K562 (cell line): ENCODE results near the gene JPH3. TPM values are rescaled to one million over a fixed set of nuclear protein-coding genes. Genes with fewer than 3 reads are reported as not detected.

Experiments
- ATAC-seq: fragments of 200-7000 bp; cut with Tn5 transposase; 3 replicates; pipeline ENCODE4 v1.9.1; 2020; ENCODE audit warnings: moderate library complexity
- BruUV-seq: library from RNA; stranded (reverse); fragments of 400-500 nt; replicated peaks from 2 replicates; lab custom pipeline; 2021; lab: Mats Ljungman, UMichigan
- CTCF ChIA-PET: fragments of 300-600 bp; formaldehyde crosslinking; extraction: SDS; loops from one replicate; lab custom pipeline; 2021; ENCODE audit warnings: low intra/inter-chr PET ratio; lab: Yijun Ruan, JAX
- POLR2A ChIA-PET: fragments of 300-600, 350-650 bp; sonication (Branson Sonifier 250); formaldehyde crosslinking; extraction: SDS; loops from one replicate; lab custom pipeline; 2021; ENCODE audit warnings: antibody characterized with exemption, inconsistent platforms; lab: Yijun Ruan, JAX
- DNase-seq, 4 experiments: peaks; one replicate each; pipeline versions ENCODE4 v3.0.0 to v3.0.0-alpha.2; 2011 to 2018; ENCODE audit warnings: low spot score in 3 of 4, mixed read lengths in 3 of 4; ENCODE audit errors: extremely low read depth in 1 of 4
- FAIRE-seq: peaks from 2 replicates; lab custom pipeline; 2011; peaks lifted over from hg19 to GRCh38; lab: Jason Lieb, UNC
- H2AFZ ChIP-seq: 2 replicates; pipeline ENCODE4 v1.6.0; 2011; ENCODE audit warnings: low read depth, low read length, control low read depth, inconsistent platforms
- H3K27ac ChIP-seq: fragments of 200-600 bp; 3 replicates; pipeline ENCODE4 v1.8.0; 2011; ENCODE audit warnings: low read depth, mild to moderate bottlenecking, control low read depth, inconsistent platforms, low read length, moderate library complexity, mixed read lengths; ENCODE audit errors: extremely low read depth
- H3K27me3 ChIP-seq, 2 experiments: fragments of 300-600 bp in 1 of 2; 2 replicates in 1 of 2; 3 replicates in 1 of 2; pipeline versions ENCODE4 v1.6.0 to v1.8.0; 2011; ENCODE audit warnings: inconsistent platforms in 2 of 2, low read length in 2 of 2, mild to moderate bottlenecking in 1 of 2, mixed read lengths in 1 of 2, moderate library complexity in 1 of 2; ENCODE audit not compliant: control insufficient read depth in 2 of 2, insufficient read depth in 2 of 2
- H3K36me3 ChIP-seq: fragments of 300-600 bp; 3 replicates; pipeline ENCODE4 v1.8.0; 2011; ENCODE audit warnings: mild to moderate bottlenecking, low read length, inconsistent platforms; ENCODE audit not compliant: control insufficient read depth, insufficient read depth
- H3K4me1 ChIP-seq, 2 experiments: fragments of 200-600 bp in 1 of 2; replicated peaks in 1 of 2; 2 replicates in 1 of 2; 3 replicates in 1 of 2; pipeline versions ENCODE4 v1.5.1 to v1.8.0; 2011; ENCODE audit warnings: inconsistent platforms in 2 of 2, low read length in 2 of 2, mild to moderate bottlenecking in 1 of 2, mixed read lengths in 1 of 2, moderate library complexity in 1 of 2; ENCODE audit not compliant: control insufficient read depth in 2 of 2, insufficient read depth in 2 of 2
- H3K4me2 ChIP-seq: 2 replicates; pipeline ENCODE4 v1.6.1; 2011; ENCODE audit warnings: low read length, control low read depth, inconsistent platforms, mixed read lengths; ENCODE audit not compliant: insufficient read depth
- H3K4me3 ChIP-seq: fragments of 200-600 bp; sonication (generic), shearing (Covaris generic); 2 replicates; pipeline ENCODE4 v1.5.1; 2016; ENCODE audit warnings: control low read depth, inconsistent platforms
- H3K79me2 ChIP-seq: fragments of 200-600 bp; 3 replicates; pipeline ENCODE4 v1.8.0; 2011; ENCODE audit warnings: low read length, inconsistent platforms; ENCODE audit not compliant: control insufficient read depth, insufficient read depth
- H3K9ac ChIP-seq, 2 experiments: 2 replicates each; pipeline versions ENCODE4 v1.6.0 to v1.6.1; 2011; ENCODE audit warnings: low read depth in 2 of 2, low read length in 2 of 2, control low read depth in 1 of 2, inconsistent platforms in 1 of 2, mild to moderate bottlenecking in 1 of 2, mixed read lengths in 1 of 2; ENCODE audit not compliant: insufficient read depth in 1 of 2
- H3K9me1 ChIP-seq: one replicate; pipeline ENCODE4 v1.6.0; 2011; ENCODE audit warnings: inconsistent platforms, mild to moderate bottlenecking, low read length, moderate library complexity; ENCODE audit not compliant: control insufficient read depth, insufficient read depth
- H3K9me3 ChIP-seq: replicated peaks from 2 replicates; pipeline ENCODE4 v1.5.1; 2011; ENCODE audit warnings: low read depth, low read length, inconsistent platforms; ENCODE audit not compliant: control insufficient read depth, insufficient read depth
- H4K20me1 ChIP-seq: replicated peaks from 2 replicates; pipeline ENCODE4 v1.6.1; 2011; ENCODE audit warnings: low read length, inconsistent platforms, mixed read lengths; ENCODE audit not compliant: control insufficient read depth, insufficient read depth
- ATF3 ChIP-seq, 2 experiments: fragments of 450-650 bp in 1 of 2; sonication (generic) in 1 of 2; formaldehyde crosslinking in 1 of 2; IDR thresholded peaks in 1 of 2; conservative IDR thresholded peaks in 1 of 2; 2 replicates each; pipeline versions ENCODE4 v1.6.1 to v1.8.1; 2016 to 2023; ENCODE audit warnings: mild to moderate bottlenecking in 2 of 2, moderate library complexity in 2 of 2, inconsistent platforms in 1 of 2, missing genetic modification reagents in 1 of 2
- CREB1 ChIP-seq, 2 experiments: sonication (generic) in 1 of 2; formaldehyde crosslinking in 1 of 2; IDR thresholded peaks; 2 replicates each; pipeline versions ENCODE4 v1.6.1 to v1.8.0; 2012 to 2022; ENCODE audit warnings: inconsistent platforms in 1 of 2, mild to moderate bottlenecking in 1 of 2, missing genetic modification reagents in 1 of 2, moderate library complexity in 1 of 2
- EGR1 ChIP-seq: fragments of 450-650 bp; conservative IDR thresholded peaks from 2 replicates; pipeline ENCODE4 v1.6.1; 2017; ENCODE audit warnings: mild to moderate bottlenecking
- FOSL1 ChIP-seq: fragments of 200-800 bp; sonication (Bioruptor generic); conservative IDR thresholded peaks from 2 replicates; pipeline ENCODE4 v1.6.1; 2016; ENCODE audit warnings: missing genetic modification characterization, missing compliant biosample characterization
- JUND ChIP-seq, 2 experiments: IDR thresholded peaks; 2 replicates in 1 of 2; 3 replicates in 1 of 2; pipeline ENCODE4 v1.6.1; 2011; ENCODE audit warnings: borderline replicate concordance in 2 of 2, low read depth in 2 of 2, low read length in 2 of 2, improper control_type of control experiment in 1 of 2, missing biosample characterization in 1 of 2, missing genetic modification characterization in 1 of 2, missing genetic modification reagents in 1 of 2
- NFE2 ChIP-seq: IDR thresholded peaks from 2 replicates; pipeline ENCODE4 v1.6.1; 2014; ENCODE audit warnings: antibody characterized with exemption, low read depth
- PBX2 ChIP-seq, 2 experiments: IDR thresholded peaks in 1 of 2; conservative IDR thresholded peaks in 1 of 2; 2 replicates each; pipeline ENCODE4 v1.6.1; 2016; ENCODE audit warnings: low read depth in 2 of 2, mild to moderate bottlenecking in 1 of 2, missing compliant biosample characterization in 1 of 2, missing genetic modification characterization in 1 of 2, moderate library complexity in 1 of 2
- PHF8 ChIP-seq: fragments of 200-600 bp; sonication (generic); IDR thresholded peaks from 2 replicates; pipeline ENCODE4 v1.6.1; 2012; ENCODE audit warnings: mixed run types, mild to moderate bottlenecking, inconsistent platforms, low read length, moderate library complexity, borderline replicate concordance
- PKNOX1 ChIP-seq: fragments of 450-650 bp; IDR thresholded peaks from 2 replicates; pipeline ENCODE4 v1.6.1; 2016
- RCOR1 ChIP-seq, 2 experiments: IDR thresholded peaks; 2 replicates each; pipeline ENCODE4 v1.6.1; 2012; ENCODE audit warnings: low read depth in 2 of 2, low read length in 2 of 2, borderline replicate concordance in 1 of 2, improper control_type of control experiment in 1 of 2
- SMARCC2 ChIP-seq: fragments of 450-650 bp; IDR thresholded peaks from 2 replicates; pipeline ENCODE4 v1.6.1; 2017; ENCODE audit warnings: antibody characterized with exemption, moderate library complexity, mild to moderate bottlenecking, low read depth
- WGBS: fragments of 100-300 bp; shearing (Covaris generic); methylation state at CpG from one replicate; pipeline ENCODE4 v1.1.6; 2016; ENCODE audit warnings: low coverage, mixed read lengths; ENCODE audit not compliant: insufficient coverage; ENCODE audit errors: missing lambda C conversion rate; 5-methylcytosine and 5-hydroxymethylcytosine counted together
- in situ Hi-C: fragments of 300-500 bp; cut with MboI; formaldehyde crosslinking; loops from 4 replicates; pipeline ENCODE4 v1.15.0; 2018; ENCODE audit warnings: inconsistent platforms, mixed read lengths
- intact Hi-C: fragments of 100-400 bp; cut with micrococcal nuclease; formaldehyde crosslinking; loops from 2 replicates; pipeline ENCODE4 v1.14.2; 2022
- polyA plus RNA-seq, 8 experiments: library from polyadenylated mRNA; depleted of rRNA in 4 of 8; stranded (reverse) in 5 of 8; unstranded in 3 of 8; fragments of >200 nt; fragmentation: Nextera tagmentation in 2 of 8; fragmentation: Illumina TruSeq in 1 of 8; extraction: Ambion mirVana in 2 of 8; extraction: Trizol in 1 of 8; gene quantifications; 2 replicates each; pipeline versions ENCODE4 v1.2.1 to v1.2.3, GENCODE V29; 2011 to 2014; ENCODE audit warnings: inconsistent platforms in 1 of 8, missing spikeins in 1 of 8
- total RNA-seq, 7 experiments: library from RNA; depleted of rRNA in 6 of 7; stranded (reverse); fragments of >200 nt in 6 of 7; fragmentation: Illumina TruSeq in 2 of 7; extraction: Trizol in 2 of 7; gene quantifications; 2 replicates each; pipeline versions ENCODE4 v1.2.1 to v1.2.3, GENCODE V29; 2011 to 2021; ENCODE audit warnings: low replicate concordance in 1 of 7

Gene JPH3
- total and polyA plus RNA-seq, 9 of the 15 experiments (the other 6 are each of a cell fraction or from before 2014, with no cell fraction given), result 0.01 TPM; not detected in 8

- peak; percentile 91 for TF ChIP-seq JUND (IDR thresholded peaks at IDR 0.05; ENCODE audit: borderline replicate concordance, low read depth, low read length)
- peak; percentile 92; the same call in 2 of the 3 replicates for TF ChIP-seq JUND (tag; IDR thresholded peaks at IDR 0.05; ENCODE audit: borderline replicate concordance, low read depth, low read length)
- TF ChIP-seq ATF3 (IDR thresholded peaks at IDR 0.05), result peak; percentile 83
- TF ChIP-seq ATF3 (CRISPR knock-in tag; conservative IDR thresholded peaks at IDR 0.05), result 0 out of 2 replicates have a peak, but pooled peaks have one; percentile 52
- 0 out of 4 replicates have a peak, but pooled peaks of 1 of the 2 experiments have one; percentile 12 for TF ChIP-seq RCOR1 (IDR thresholded peaks at IDR 0.05; ENCODE audit: borderline replicate concordance in 1 of 2, low read depth in 2 of 2, low read length in 2 of 2)
Observed at GRCh38 chr16:87581857-87582215, 20.5 kb upstream of the JPH3 start (continued).

GRCh38 chr16:87582216-87582965, 19.9 kb upstream of the JPH3 start:
- no peak overlapping the region; the same call in 1 of the 2 replicates for H3K4me2 ChIP-seq
- 0 out of 2 replicates have a peak overlapping the region, but pooled peaks have one; percentile 15 for H2AFZ ChIP-seq
- H3K27ac ChIP-seq, result no peak overlapping the region
- peaks cover 18 to 21% of the 10 kb centered on the region in 2 experiments; a peak in 4 of 5 replicates for H3K4me1 ChIP-seq
- BruUV-seq, result no TSS peak
- peak in 1 of 4 experiments; percentile 21 for DNase-seq
- no peak for ATAC-seq
- H3K9ac ChIP-seq, result peak overlapping the region in 1 of 2 experiments; percentile 72; a peak in 2 of 4 replicates
- H3K79me2 ChIP-seq, result no peaks in the 10 kb centered on the region
- H4K20me1 ChIP-seq, result no peaks in the 10 kb centered on the region
- in situ Hi-C loops, result no loop called here
- H3K9me3 ChIP-seq, result no peaks in the 10 kb centered on the region
- intact Hi-C loops, result no loop called here
- ChIA-PET POLR2A (interaction anchor here (0.6 to 1.1 kb wide), 7 partner anchors 12 to 188 kb away, joined by 3 to 4 read pairs (median 3); no protein-coding TSS in a partner anchor), CTCF (interaction anchor here (0.5 kb wide), 1 partner anchor 123 kb away, joined by 4 read pairs; no protein-coding TSS in a partner anchor)
- H3K9me1 ChIP-seq, result peaks cover 3% of the 10 kb centered on the region
- H3K36me3 ChIP-seq, result no peaks in the 10 kb centered on the region
- 27% methylated on average over 31 of the region's 33 CpGs for WGBS
- no peak for FAIRE-seq
- H3K27me3 ChIP-seq, result peaks cover 33 to 60% of the 10 kb centered on the region in 2 experiments
- no peak overlapping the region for H3K4me3 ChIP-seq
- TF ChIP-seq FOSL1 (tag), result peak; percentile 87
- TF ChIP-seq EGR1, result peak; percentile 47
- TF ChIP-seq PKNOX1, result peak; percentile 47; the same call in 1 of the 2 replicates
- no peak for TF ChIP-seq PBX2 (CRISPR knock-in tag; IDR thresholded peaks at IDR 0.05; ENCODE audit: low read depth)
- TF ChIP-seq PBX2 (tag; conservative IDR thresholded peaks at IDR 0.05; ENCODE audit: low read depth), result peak; percentile 52; the same call in 1 of the 2 replicates
- no peak for TF ChIP-seq NFE2
- peak; percentile 21; the same call in 1 of the 2 replicates for TF ChIP-seq PHF8
- no peak for TF ChIP-seq CREB1 (IDR thresholded peaks at IDR 0.05)
- TF ChIP-seq CREB1 (CRISPR knock-in tag; IDR thresholded peaks at IDR 0.05), result peak; percentile 48; the same call in 1 of the 2 replicates
- no peak for TF ChIP-seq SMARCC2
